GM21529 (cell line): ENCODE results near the gene CTNND2.

Source experiments
- ATAC-seq: cut with Tn5 transposase; IDR thresholded peaks from one replicate; pipeline ENCODE4 v1.9.1; 2021; ENCODE audit not compliant: unreplicated experiment

The CTNND2 gene

DNA sequence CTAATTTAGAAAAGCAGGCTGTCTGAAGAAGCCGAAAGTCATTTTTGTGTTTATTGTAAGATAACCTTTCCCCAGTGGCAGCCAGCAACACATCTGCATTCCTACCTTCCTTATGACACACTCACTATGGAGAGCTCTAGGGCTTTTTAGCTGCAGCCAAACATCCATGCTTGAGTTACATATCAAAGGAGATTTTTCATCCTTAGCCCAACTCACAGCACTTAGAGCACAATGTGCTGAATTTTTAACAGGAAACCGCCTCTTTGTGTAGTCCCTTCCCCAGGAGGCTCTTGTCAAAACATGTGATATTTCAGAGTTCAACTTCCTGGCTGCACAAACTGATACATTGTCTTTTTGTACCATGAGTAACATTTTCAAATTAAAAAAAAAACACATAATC lies 379.2 kb downstream of the CTNND2 start:
- ATAC-seq = no peak

DNA sequence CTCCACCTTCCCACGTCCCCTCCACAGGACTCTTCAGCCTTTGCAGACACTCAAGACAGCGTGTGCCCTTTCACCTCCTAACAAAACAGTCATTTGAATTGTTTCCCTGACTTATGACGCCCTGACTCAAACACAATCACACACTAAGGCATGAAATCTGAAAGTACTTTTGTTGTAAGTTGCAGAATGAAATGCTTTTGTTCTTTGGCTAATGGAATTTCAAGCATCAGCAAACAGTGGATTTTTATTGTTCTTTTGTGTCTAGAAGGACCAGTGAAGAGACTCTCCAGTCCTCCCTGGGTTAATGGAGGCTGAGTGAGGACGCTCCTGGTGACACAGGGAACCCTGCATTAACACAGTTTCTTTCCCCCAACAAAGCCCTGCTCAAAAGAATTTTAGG lies 380.1 kb downstream of the CTNND2 start:
- no peak for ATAC-seq

DNA sequence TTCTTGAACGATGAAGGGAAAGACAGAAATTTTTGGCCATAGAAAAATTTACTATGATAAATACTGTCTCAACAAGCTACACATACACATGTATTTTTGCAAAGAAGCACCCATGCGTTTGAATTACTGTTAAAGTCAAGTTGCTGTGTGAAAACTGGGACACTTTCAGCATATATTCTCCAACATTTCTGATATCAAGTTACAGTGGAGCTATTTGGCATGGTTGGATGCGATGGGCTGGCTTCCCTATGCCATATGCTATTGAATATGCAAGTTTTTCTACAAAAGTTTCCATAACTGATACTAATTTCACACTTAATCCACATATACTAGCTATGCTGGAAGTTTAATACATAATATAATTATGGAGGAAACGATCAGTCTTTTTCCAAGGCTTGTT lies 381.4 kb downstream of the CTNND2 start:
- ATAC-seq = no peak

DNA sequence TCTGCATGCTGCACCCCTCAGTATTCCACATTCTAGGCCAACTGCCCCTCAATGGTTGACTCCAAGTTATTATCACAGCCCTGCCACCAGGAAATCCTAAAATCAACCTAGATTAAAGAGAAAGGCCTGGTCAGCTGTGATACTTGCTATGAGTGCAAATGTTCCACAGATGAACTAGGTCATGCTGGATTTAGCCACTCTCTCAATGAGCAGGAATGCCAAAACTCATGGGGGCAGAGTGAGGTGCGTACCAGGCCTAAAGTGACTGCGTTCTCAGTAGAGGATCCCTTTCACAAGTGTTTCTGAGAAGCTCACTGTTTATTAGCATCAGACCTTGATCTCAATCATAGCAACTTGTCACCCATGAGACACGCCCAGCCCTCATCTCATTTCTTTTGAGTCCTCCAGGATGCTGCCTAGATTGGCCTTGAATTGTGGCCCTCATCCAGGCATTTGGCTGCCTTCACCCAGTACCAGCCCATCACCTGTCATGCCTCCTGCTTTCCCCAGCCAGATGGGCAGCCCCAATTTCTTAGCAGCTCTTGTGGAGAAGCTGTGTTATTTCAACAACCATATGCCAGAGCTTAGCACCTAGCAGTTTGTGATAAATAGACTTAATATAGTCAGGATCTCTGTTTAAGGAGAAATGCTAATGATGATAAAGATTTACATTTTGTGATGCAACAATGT lies 383.9 kb downstream of the CTNND2 start:
- ATAC-seq = no peak

DNA sequence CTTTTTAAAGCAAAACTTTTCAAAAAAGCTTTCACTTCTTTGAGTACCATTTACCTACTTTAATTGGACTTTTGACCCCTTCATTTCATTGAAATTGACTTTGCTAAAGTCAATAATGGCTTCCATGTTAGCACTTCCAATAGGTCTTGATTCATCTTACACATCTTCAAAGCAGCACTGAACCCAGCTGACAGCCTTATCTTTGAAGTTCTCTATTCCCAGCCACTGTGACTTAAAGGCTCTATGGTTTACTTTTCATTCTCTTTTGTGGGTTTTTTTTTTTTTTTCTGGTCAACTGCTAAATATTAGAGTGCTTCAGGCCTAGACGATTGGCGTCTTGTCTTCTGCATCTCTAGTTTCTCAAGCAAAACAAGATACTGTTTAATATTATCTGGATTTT lies 385.0 kb downstream of the CTNND2 start:
- no peak for ATAC-seq

DNA sequence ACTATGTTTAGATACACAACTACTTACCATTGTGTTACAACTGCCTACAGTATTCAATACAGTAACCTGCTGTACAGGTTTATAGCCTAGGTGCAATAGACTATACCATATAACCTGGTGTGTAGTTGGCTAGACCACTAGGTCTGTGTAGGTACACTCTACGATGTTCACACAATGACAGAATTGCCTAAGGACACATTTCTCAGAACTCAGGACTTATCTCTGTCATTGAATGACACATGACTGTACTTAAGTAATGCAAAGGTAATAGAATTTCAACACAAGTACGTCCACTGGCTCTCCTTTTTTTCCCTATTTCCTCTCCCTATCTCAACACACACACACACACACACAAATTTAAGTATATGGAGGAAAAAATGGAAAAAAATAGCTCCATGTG lies 385.6 kb downstream of the CTNND2 start:
- no peak for ATAC-seq

DNA sequence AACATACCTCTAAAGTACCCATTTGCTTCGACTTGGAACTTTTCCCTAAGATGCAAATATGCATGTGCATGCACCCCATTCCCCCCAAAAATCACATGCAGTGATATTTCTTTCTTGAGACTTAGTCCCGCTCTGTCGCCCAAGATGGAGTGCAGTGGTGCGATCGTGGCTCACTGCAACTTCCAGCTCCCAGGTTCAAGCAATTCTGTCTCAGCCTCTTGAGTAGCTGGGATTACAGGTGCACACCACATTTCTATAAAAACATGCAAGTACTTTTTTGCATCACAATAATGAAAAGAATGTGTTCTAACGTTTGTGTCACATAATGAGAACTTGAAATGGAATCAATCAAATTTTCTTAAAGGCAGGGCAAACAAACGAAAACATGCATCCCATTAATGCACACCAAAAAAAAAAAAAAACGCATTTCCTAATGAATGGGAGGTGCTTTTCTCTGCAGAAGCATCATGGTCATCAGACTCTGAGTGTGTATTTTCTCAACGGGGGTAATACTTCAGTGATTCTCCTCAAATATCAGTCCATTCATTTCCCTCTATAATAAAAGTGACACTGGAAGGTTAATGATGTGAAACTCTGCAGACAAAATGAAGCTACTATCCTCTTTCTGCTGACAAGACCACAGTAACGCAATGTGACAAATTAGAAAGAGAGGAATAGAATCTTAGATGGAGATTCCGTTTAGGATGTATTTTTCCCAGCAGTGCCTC lies 389.4 kb downstream of the CTNND2 start:
- ATAC-seq = no peak

DNA sequence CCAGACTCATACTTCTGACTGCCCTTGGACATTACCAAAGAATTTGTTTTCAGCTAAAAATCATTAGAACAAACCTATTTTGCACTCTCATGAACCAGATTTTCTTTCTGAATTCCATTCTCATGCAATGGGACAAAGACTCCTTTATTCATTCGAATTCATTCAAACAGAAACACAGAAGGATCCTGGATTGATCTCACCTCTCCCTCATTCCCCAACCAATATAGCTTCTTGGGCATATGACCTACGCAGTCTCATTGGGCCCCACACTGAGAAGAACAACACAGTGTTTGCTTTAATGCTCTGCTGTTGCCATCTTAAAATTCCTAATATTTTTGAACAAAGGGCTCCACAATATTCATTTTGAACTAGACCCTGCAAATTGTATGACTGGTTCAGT lies 392.4 kb downstream of the CTNND2 start:
- no peak for ATAC-seq

DNA sequence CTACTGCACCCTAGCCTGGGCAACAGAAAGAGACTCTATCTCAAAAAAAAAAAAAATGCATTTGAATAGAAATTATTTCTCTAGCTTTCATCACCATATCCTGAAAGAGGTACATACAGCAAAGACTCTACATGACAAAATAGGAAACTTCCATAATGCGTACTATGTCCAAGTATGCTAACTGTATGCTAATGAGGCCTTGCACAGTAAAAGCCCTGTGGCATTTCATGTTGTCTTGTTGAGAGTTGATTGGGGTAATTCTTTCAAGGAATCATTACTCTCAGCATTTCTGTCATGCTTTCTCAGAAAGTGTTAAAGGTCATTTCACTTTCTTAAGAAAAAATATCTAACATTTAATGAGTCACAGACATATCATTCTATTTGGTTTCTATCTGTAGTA lies 393.4 kb downstream of the CTNND2 start:
- no peak for ATAC-seq

DNA sequence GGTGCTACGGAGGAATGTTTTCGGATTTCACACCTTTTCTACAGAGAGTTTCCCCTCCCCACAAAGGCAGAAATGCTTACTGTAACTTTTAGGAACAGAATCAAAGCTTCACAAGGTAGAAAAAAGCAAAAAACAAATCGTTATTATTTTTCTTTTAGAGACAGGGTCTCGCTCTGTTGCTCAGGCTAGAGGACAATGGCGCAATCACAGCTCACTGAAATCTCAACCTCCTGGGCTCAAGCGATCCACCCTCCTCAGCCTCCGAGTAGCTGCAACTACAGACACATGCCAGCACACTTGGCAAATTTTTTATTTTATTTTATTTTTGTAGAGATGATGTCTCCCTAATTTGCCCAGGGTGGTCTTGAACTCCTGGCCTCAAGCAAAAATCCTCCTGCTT lies 394.5 kb downstream of the CTNND2 start:
- no peak for ATAC-seq

DNA sequence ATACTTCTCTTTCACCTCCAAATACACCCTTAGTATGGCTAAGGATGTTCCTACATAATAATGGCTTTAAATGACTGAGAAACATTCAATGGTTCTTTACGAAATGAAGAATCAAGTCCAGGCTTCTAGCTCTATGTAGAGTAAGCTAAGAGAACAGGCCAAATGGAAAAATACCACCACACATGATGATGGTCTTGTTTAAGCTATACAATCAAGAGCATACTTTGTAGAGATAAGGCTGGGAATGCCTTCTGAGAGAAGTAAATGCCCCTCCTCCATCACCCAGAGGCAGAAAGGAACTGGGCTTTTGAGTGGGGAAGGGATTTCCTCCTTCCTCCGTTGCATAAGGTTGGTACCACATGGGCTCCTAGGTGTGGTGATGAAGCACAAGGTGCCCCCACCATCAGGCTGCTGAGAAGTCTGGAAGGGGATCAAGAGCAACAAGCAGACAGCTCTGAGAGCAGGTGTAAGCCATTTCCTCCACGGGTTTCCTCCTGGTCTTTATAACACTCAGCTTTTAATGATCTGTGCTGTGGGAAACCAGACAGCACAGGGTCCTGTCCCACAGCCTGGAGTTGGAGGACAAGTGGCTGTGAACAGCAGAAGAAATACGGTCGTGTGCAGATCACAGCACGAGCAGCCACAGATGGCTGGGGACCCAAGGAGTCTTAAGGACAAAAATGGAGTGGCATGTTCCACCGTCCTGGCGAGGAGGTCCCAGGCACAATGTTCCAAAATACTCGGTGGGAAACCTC lies 396.9 kb downstream of the CTNND2 start:
- ATAC-seq = no peak

DNA sequence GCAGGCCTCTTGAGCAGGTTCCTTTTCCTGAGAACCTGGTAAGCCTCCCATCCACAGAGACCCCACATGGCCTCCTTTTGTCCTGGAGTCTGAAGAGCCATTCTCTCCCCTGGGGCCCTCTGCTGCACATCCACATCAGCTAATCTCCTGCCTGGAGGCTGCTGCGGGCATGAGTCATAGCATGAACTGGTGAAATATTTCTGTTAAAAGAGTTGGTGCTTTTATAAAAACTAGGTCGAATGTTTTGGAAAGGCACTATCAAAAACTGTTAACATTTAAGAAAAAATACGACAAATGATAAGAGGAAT lies 399.4 kb downstream of the CTNND2 start:
- no peak for ATAC-seq

DNA sequence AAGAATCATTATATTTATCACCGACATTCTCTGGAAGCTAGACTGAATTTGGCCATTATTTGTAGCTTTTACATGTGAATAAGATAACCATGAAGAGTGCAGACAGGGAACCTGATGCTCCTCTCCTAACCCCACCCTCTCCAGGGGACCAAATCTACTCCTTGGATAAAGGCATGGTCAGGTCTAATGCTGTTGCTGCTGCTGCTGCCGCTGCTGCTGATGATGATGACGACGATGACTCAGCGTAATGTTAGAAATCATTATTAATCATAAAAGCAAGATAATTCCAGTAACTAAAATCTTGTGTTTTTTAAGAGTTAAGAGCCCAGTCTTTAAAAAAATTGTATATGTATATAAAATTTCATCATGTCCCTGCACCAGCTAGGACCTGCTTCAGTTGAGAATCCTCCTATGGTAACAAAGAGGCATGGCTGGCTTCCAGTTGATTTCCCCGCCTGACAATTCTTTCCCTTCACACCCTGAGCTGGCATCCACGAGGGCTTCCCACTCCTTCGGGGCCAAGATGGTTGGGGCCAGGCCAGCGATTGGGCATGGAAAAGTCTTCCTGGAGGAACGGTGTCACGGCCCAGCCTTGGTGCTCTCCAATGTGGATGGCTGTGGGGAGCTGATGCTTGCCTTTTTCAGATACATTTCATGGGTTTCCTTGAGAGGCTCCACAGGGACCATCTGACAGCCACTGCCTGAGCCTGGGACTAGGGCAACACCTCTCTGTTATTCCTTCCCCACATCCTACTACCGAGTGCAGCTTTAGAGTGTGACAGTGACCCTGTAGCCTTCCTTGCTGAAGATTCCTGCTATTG lies 400.0 kb downstream of the CTNND2 start:
- no peak for ATAC-seq

DNA sequence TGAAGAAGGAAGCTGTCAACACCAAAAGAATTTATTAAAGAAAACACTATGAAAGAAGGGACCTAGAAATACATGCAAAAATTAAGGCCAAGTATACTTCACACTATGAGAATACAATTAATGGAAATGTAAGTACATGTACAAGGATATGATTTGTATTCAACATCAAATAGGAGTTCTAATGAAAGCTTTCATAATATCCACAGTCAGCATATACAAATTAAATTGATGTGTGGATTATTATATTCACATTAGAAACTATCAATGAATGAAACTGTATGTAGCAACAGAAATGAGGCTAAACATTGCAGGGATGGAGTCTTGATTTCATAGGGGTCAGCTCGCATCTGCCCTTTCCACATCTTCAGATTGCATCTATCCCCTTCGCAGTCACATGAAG lies 401.5 kb downstream of the CTNND2 start:
- ATAC-seq = no peak

DNA sequence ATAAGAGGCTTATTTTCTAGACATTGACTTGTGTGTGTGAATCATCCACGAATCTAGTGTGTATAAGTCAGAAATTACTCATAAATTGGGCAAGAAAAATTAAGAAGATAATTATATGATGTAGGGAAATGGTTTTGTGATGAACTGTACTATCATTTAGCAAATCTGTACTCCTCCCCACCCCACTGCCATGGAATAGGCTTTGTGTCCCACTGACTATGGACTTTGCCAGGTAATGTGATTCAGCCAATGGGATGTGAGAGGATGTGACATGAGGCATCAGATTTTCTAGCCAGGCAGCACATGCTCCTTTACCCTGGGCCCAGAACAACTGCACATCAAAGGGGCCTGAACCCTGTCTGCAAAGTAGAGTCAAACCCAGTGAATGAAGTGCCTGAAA lies 406.6 kb downstream of the CTNND2 start:
- no peak for ATAC-seq

DNA sequence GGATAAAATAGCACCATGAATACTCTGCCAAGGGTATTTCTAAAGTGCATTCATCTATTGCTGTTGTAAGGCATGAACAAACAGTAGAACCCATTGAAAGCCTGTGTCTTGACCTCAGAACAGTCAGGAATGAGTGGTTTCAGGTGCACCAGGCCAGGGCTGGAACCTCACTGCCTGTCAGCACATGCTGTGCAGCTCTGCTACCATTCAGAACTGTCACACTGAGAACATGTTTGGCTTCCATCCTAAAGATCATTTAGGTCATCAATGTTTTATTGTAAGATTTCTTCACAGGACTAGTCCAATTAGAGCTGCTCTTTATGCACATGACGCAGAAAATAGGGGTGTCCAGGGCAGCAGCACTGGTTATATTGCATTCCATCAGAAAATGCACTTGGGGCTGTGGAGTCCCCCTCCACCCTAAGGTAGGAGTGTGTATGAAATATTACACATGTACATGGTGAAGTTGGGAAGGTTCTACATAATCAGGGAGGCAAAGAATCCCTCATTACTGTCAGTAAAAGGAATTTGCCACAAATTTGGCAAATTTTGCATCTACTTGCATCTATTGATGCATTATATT lies 408.0 kb downstream of the CTNND2 start:
- no peak for ATAC-seq

DNA sequence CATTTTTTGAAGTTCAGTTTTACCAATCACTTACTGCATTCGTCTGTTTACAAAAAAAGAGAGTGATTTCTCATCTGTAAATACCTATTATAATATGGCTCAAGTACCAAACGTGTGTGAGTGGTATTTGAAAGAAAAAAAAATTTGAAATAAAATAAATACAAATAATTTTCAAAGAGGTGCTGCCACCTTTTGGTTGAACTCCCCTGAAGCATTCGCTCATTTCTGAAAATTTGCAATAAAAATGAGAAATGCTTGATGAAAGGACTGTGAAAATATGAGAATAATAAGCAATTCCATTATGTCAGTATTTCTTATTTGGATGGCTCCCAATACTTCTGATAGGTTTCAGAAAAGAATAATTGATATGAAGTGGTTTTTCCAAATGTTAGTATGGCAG lies 409.9 kb downstream of the CTNND2 start:
- no peak for ATAC-seq

DNA sequence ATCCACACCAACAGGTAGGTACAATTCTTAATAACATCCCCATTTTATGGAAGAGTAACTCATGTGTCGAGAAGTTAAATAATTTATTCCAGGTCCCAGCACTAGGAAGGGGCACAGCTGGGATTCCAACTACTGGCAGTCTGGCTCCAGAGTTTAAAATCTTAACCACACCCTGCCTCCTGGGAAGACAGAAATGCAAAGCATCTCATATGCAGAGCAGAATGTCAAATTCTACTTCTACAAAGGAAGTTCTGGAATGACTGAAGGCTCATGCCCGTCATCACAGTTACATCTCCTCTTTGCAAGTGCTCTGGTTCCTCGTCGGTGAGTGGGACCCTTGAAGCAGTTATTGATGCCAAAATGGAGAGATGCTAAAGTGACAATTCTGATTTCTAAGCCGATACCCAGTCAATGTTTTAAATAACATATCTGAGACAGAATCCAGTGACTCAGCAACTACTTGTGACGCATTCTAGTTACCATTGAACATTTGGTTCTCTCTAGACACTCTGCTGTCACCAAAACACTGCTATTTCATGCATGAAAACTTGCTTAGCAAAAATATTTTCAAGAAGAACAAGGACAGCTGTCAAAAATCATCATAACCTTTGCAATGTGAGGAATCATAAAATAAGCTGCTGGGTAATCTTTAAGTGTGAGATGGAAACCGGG lies 412.7 kb downstream of the CTNND2 start:
- no peak for ATAC-seq

DNA sequence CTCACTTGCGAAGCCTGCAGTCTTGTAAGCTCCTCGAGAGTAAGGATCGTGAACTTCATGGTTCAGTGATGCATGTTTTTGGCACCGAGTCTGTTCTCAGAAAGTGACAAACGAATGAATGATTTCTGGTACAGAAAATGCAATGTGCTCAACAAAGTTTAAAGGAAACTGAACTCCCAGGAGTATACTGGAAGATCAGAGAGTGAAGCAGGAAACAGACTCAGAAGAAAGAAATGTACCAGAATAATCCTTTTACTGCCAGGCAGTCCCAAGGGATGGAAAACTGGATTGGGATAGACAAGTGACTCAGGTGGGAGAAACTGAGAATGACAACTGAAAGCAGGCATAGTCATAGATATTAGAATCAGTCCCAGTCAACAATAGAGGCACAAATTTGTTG lies 420.6 kb downstream of the CTNND2 start:
- ATAC-seq = no peak

DNA sequence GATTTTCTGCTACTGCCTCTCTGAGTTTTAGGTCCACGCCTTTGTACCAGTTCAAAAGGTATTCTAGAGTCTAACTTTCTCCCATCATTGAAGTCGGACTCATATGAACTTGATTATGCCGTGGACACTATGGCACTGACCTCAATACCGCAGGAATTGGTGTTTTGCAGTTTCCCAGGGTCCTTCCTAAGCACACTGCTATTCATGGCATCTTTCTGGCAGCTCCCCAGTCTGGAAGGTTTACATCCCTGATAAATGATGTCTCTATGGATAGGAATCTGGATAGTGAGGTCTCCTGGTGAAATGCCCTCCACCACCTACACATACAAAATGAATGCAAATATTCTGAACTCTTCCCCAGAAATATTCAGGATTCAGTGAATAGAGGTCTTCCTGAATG lies 422.2 kb downstream of the CTNND2 start:
- ATAC-seq = no peak

DNA sequence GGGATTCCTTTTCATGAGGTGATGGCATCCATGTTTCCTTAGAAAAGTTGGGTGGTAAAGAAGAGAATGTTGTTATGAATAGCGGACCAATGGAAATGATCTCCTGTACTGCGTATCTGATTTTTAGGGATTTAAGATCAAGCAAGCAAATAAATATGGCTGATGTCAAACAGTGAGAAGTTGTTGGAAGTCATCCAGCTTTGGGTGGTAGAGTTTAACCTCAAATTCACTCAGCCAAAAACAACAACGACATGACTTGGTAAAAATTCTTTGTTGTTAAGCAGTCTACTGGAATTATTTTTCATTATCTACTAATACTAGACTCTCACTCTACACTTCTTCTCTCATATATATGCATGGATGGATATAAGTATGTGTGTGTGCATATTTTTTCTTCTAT lies 426.5 kb downstream of the CTNND2 start:
- no peak for ATAC-seq
